ENCODE results near the gene GNAQ.

GRCh38 chr9:77901018-77901417, 130.6 kb downstream of the GNAQ start:
- TF ChIP-seq HOXA7 (CRISPR knock-in tag; IDR thresholded peaks at IDR 0.05) (no peak), CTCF (IDR thresholded peaks at IDR 0.05) (no peak), CEBPB (IDR thresholded peaks at IDR 0.05) (no peak), ELK1 (IDR thresholded peaks at IDR 0.05; ENCODE audit: low read depth, low read length) (no peak), MYC (IDR thresholded peaks at IDR 0.05; ENCODE audit: borderline replicate concordance, low read length) (no peak)
